Smooth muscle cell (in vitro differentiated cells): ENCODE results near the gene CLEC17A. TPM values are rescaled to one million over a fixed set of nuclear protein-coding genes. Genes with fewer than 3 reads are reported as not detected.

Source experiments
- DNase-seq: peaks from one replicate; lab custom pipeline; 2025; ENCODE audit not compliant: unreplicated experiment; lab: John Stamatoyannopoulos, UW
- H2AFZ ChIP-seq: fragments of 200-600 bp; sonication (generic); 2 replicates; pipeline ENCODE4 v1.6.0; 2016; ENCODE audit warnings: antibody characterized with exemption, low read depth, mild to moderate bottlenecking
- H3F3A ChIP-seq: fragments of 200-600 bp; sonication (generic); 2 replicates; pipeline ENCODE4 v1.6.0; 2017; ENCODE audit warnings: antibody characterized with exemption, low read depth
- H3K27ac ChIP-seq: fragments of 200-600 bp; sonication (generic); 2 replicates; pipeline ENCODE4 v1.5.1; 2016; ENCODE audit warnings: low read depth, mild to moderate bottlenecking
- H3K27me3 ChIP-seq: fragments of 200-600 bp; sonication (generic); 2 replicates; pipeline ENCODE4 v1.6.1; 2016; ENCODE audit warnings: low read depth, mild to moderate bottlenecking
- H3K36me3 ChIP-seq: fragments of 200-600 bp; sonication (generic); 2 replicates; pipeline ENCODE4 v1.5.1; 2016; ENCODE audit warnings: low read depth
- H3K4me1 ChIP-seq: fragments of 200-600 bp; sonication (generic); 2 replicates; pipeline ENCODE4 v1.5.1; 2016; ENCODE audit warnings: low read depth
- H3K4me2 ChIP-seq: fragments of 200-600 bp; sonication (generic); 2 replicates; pipeline ENCODE4 v1.6.0; 2016; ENCODE audit warnings: mild to moderate bottlenecking
- H3K4me3 ChIP-seq: fragments of 200-600 bp; sonication (generic); 2 replicates; pipeline ENCODE4 v1.5.1; 2016; ENCODE audit warnings: mild to moderate bottlenecking
- H3K79me2 ChIP-seq: fragments of 200-600 bp; sonication (generic); 2 replicates; pipeline ENCODE4 v1.6.0; 2016; ENCODE audit warnings: low read depth, mild to moderate bottlenecking
- H3K9ac ChIP-seq: fragments of 200-600 bp; sonication (generic); 2 replicates; pipeline ENCODE4 v1.6.0; 2016; ENCODE audit warnings: low read depth
- H3K9me3 ChIP-seq: fragments of 200-600 bp; sonication (generic); replicated peaks from 2 replicates; pipeline ENCODE4 v1.5.1; 2016; ENCODE audit warnings: low read depth
- H4K20me1 ChIP-seq: fragments of 200-600 bp; sonication (generic); 2 replicates; pipeline ENCODE4 v1.6.0; 2016; ENCODE audit warnings: low read depth
- WGBS: methylation state at CpG from one replicate; pipeline ENCODE4 v1.1.7; 2016; ENCODE audit warnings: low lambda C conversion rate; 5-methylcytosine and 5-hydroxymethylcytosine counted together
- polyA plus RNA-seq: library from polyadenylated mRNA; unstranded; fragments of >200 nt; fragmentation: Nextera tagmentation; extraction: Ambion mirVana; gene quantifications from 2 replicates; pipeline ENCODE4 v1.2.1, GENCODE V29; 2016
- total RNA-seq: library from RNA; depleted of rRNA; stranded (reverse); fragments of >200 nt; gene quantifications from 2 replicates; pipeline ENCODE4 v1.2.3, GENCODE V29; 2014
- TF ChIP-seq, protein P1 (sequence below): fragments of 200-600 bp; sonication (generic); IDR thresholded peaks from 2 replicates; pipeline ENCODE4 v1.5.1; 2017; ENCODE audit warnings: borderline replicate concordance, mild to moderate bottlenecking, antibody characterized with exemption; ENCODE audit not compliant: insufficient read depth, poor library complexity, severe bottlenecking

CLEC17A gene
- total and polyA plus RNA-seq, 2 experiments from 2014 or later: not detected

DNA sequence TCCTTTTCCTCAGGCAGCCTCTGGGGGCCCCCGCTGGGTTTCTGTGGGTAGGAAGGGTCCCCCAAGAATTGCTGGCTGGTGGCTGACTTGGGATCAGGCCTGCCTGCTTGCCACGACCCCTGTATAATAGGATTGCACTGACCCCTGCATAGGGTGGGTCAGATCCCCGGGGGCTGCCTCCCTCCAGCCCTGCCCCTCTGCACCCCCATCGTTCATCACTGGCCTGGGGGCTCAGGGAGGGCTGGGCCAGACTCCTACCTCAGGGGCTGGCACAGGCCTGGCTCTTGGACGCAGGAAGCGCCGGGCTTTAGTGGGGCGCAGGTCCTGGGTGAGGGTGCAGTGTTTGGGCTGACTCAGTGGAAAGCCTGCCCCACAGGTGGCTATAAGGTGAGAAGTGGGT is 21.6 kb upstream of the CLEC17A start:
- H3K4me1 ChIP-seq: peaks cover 12% of the 10 kb centered on the region
- H3K9me3 ChIP-seq: no peaks in the 10 kb centered on the region
- H3K79me2 ChIP-seq: peaks cover 20% of the 10 kb centered on the region
- peaks cover 15% of the 10 kb centered on the region for H4K20me1 ChIP-seq
- no peak for DNase-seq
- H3K4me3 ChIP-seq: no peak overlapping the region
- H3K4me2 ChIP-seq: no peak overlapping the region
- no peak overlapping the region for H3K9ac ChIP-seq
- TF ChIP-seq, protein P1, sequence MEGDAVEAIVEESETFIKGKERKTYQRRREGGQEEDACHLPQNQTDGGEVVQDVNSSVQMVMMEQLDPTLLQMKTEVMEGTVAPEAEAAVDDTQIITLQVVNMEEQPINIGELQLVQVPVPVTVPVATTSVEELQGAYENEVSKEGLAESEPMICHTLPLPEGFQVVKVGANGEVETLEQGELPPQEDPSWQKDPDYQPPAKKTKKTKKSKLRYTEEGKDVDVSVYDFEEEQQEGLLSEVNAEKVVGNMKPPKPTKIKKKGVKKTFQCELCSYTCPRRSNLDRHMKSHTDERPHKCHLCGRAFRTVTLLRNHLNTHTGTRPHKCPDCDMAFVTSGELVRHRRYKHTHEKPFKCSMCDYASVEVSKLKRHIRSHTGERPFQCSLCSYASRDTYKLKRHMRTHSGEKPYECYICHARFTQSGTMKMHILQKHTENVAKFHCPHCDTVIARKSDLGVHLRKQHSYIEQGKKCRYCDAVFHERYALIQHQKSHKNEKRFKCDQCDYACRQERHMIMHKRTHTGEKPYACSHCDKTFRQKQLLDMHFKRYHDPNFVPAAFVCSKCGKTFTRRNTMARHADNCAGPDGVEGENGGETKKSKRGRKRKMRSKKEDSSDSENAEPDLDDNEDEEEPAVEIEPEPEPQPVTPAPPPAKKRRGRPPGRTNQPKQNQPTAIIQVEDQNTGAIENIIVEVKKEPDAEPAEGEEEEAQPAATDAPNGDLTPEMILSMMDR: no peak
- no peaks in the 10 kb centered on the region for H3F3A ChIP-seq
- H3K27me3 ChIP-seq: no peaks in the 10 kb centered on the region
- peak overlapping the region; percentile 8 for H3K27ac ChIP-seq
- H2AFZ ChIP-seq: no peak overlapping the region
- no peaks in the 10 kb centered on the region for H3K36me3 ChIP-seq
- WGBS: 94% methylated on average over 7 of the region's 8 CpGs

DNA sequence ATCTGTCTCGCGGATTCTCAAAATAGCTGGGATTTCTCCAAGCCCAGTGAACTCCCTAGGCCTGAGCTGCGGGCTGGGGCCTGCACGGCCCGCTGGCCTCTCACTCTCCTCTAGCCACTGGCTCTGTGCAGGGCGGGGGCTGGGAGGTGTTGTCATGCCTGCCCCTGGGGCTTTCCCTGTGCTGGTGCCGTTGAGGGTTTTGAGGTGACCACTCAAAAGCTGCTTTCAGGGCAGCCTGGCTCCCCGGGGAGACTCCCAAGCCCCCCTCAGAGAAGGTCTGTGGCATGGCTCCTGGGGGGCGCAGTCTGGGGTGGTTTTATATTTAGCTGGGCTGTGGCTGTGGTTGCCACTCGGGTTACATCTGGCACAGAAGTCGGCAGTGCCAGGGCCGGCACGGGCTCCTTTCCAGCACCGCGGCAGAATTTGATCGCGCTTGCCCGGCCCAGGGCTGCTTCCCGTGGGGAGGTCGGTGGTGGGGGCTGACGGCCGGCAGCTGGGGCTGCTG is 21.0 kb upstream of the CLEC17A start:
- H4K20me1 ChIP-seq: peaks cover 12% of the 10 kb centered on the region
- no peaks in the 10 kb centered on the region for H3K27me3 ChIP-seq
- no peak overlapping the region for H3K4me2 ChIP-seq
- H3K4me1 ChIP-seq: peaks cover 12% of the 10 kb centered on the region
- no peaks in the 10 kb centered on the region for H3K9me3 ChIP-seq
- H3K79me2 ChIP-seq: peaks cover 19% of the 10 kb centered on the region
- no peak for DNase-seq
- H3F3A ChIP-seq: no peaks in the 10 kb centered on the region
- H3K27ac ChIP-seq: peak overlapping the region; percentile 8
- no peaks in the 10 kb centered on the region for H3K36me3 ChIP-seq
- no peak overlapping the region for H3K4me3 ChIP-seq
- TF ChIP-seq, protein P1: no peak
- no peak overlapping the region for H2AFZ ChIP-seq
- WGBS: 73% methylated on average over 20 of the region's 22 CpGs
- no peak overlapping the region for H3K9ac ChIP-seq

DNA sequence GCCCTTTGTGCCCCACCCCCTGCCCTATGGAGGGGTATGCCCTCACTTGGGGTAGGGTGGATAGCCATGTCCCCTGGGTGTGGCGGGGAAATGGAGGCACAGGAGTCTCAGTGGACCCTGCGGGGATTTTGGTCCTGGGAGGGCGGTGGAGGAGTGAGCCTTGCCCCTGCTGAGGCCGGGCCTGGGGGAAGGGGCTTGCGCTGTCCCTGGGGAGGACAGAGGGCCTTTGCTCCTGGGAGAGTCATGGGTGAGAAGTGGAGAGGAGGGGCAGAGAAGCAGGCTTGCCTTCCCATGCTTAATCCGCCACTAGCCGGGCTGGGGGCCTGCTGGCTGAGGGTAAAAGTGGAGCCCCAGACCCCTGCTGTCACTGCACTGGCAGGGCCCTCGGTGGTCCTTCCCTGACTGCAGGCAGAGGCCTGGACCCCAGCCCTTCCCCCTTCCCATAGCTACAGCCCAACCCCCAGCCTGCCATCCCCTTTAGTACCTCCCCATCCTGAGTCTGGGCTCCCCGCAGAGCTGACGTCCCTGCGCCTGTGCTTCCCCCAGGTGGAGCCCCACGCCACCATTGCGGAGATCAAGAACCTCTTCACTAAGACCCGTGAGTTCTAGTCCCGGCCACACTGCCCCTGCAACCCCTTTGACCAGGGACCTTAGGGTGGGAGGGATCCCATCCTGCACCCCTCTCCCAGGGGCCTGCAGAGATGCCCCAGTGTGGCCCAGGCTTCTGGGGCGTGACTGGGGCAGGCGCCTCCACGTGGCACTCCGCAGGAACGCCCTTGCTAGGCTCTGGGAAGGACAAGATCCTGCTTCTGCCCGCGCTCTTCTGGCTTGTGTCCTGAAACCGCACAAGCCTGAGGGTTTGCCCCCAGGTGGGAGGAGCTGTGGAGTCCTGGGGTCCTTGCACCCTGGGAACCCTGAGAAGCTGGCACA is 20.0 kb upstream of the CLEC17A start:
- Histone ChIP-seq H4K20me1 (peaks cover 14% of the 10 kb centered on the region), H3K27ac (no peak overlapping the region), H3K9ac (no peak overlapping the region), H3K4me1 (peaks cover 12% of the 10 kb centered on the region), H2AFZ (no peak overlapping the region), H3K27me3 (no peaks in the 10 kb centered on the region), H3F3A (no peaks in the 10 kb centered on the region), H3K4me2 (no peak overlapping the region), H3K9me3 (no peaks in the 10 kb centered on the region), H3K4me3 (no peak overlapping the region), H3K79me2 (peaks cover 12% of the 10 kb centered on the region), H3K36me3 (no peaks in the 10 kb centered on the region)
- no peak for DNase-seq
- TF ChIP-seq, protein P1: no peak
- WGBS: 93% methylated on average over 22 of the region's 23 CpGs

DNA sequence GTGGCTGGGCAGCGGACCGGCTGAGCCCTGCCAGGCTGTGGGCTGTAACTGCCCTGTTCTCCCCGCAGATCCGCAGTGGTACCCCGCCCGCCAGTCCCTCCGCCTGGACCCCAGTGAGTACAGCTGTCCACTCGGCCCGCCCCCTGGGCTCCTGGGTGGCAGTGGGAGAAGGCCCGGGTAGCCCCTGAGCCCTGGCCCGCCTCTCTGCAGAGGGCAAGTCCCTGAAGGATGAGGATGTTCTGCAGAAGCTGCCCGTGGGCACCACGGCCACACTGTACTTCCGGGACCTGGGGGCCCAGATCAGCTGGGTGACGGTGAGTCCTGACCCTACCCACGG is 19.3 kb upstream of the CLEC17A start:
- Histone ChIP-seq H3K4me2 (no peak overlapping the region), H3K79me2 (peaks cover 12% of the 10 kb centered on the region), H3K27ac (no peak overlapping the region), H3K4me3 (no peak overlapping the region), H3K9me3 (no peaks in the 10 kb centered on the region), H3K27me3 (no peaks in the 10 kb centered on the region), H2AFZ (no peak overlapping the region), H3K9ac (no peak overlapping the region), H3K4me1 (peaks cover 12% of the 10 kb centered on the region), H4K20me1 (peaks cover 15% of the 10 kb centered on the region), H3K36me3 (no peaks in the 10 kb centered on the region), H3F3A (no peaks in the 10 kb centered on the region)
- TF ChIP-seq, protein P1: no peak
- DNase-seq: no peak
- 98% methylated on average over 16 of the region's 16 CpGs for WGBS
